Neural cell (in vitro differentiated cells): ENCODE data around the gene NPAS2. TPM values are rescaled to one million over a fixed set of nuclear protein-coding genes. Genes with fewer than 3 reads are reported as not detected.

Source experiments
- H2AFZ ChIP-seq: fragments of 200-600, 300-800 bp; sonication (generic), shearing (Covaris generic); 2 replicates; pipeline ENCODE4 v1.6.0; 2014; ENCODE audit warnings: low read depth, mild to moderate bottlenecking, antibody characterized with exemption, low read length, moderate library complexity
- H3F3A ChIP-seq: fragments of 200-600 bp; shearing (Covaris generic); 2 replicates; pipeline ENCODE4 v1.6.1; 2016; ENCODE audit warnings: mild to moderate bottlenecking, moderate library complexity, mixed read lengths, antibody characterized with exemption, low read length; ENCODE audit not compliant: insufficient read depth, poor library complexity, severe bottlenecking
- H3K27ac ChIP-seq: fragments of 200-600, 300-800 bp; sonication (generic), shearing (Covaris generic); 2 replicates; pipeline ENCODE4 v1.5.1; 2014; ENCODE audit warnings: mild to moderate bottlenecking, low read length, moderate library complexity
- H3K27me3 ChIP-seq: fragments of 300-800, 200-600 bp; sonication (generic), shearing (Covaris generic); 2 replicates; pipeline ENCODE4 v1.6.0; 2014; ENCODE audit warnings: mild to moderate bottlenecking, low read depth, low read length, moderate library complexity; ENCODE audit not compliant: insufficient read depth
- H3K36me3 ChIP-seq: fragments of 300-800, 200-600 bp; sonication (generic), shearing (Covaris generic); 2 replicates; pipeline ENCODE4 v1.5.1; 2014; ENCODE audit warnings: mild to moderate bottlenecking, antibody characterized with exemption, low read length, moderate library complexity; ENCODE audit not compliant: insufficient read depth
- H3K4me2 ChIP-seq: fragments of 300-800, 200-600 bp; sonication (generic), shearing (Covaris generic); 2 replicates; pipeline ENCODE4 v1.6.0; 2014; ENCODE audit warnings: mild to moderate bottlenecking, low read length
- H3K4me3 ChIP-seq: fragments of 300-800, 200-600 bp; sonication (generic), shearing (Covaris generic); 2 replicates; pipeline ENCODE4 v1.5.1; 2014; ENCODE audit warnings: mild to moderate bottlenecking, low read length, moderate library complexity
- H3K79me2 ChIP-seq: fragments of 200-600 bp; shearing (Covaris generic); replicated peaks from 2 replicates; pipeline ENCODE4 v1.6.0; 2014; ENCODE audit warnings: mild to moderate bottlenecking, low read length, moderate library complexity; ENCODE audit not compliant: insufficient read depth
- H3K9ac ChIP-seq: fragments of 300-800, 200-600 bp; sonication (generic), shearing (Covaris generic); 2 replicates; pipeline ENCODE4 v1.6.1; 2016; ENCODE audit warnings: mild to moderate bottlenecking, low read length, mixed read lengths
- H3K9me2 ChIP-seq: fragments of 200-600 bp; shearing (Covaris generic); 2 replicates; pipeline ENCODE4 v1.6.1; 2016; ENCODE audit warnings: mild to moderate bottlenecking, low read length, mixed read lengths; ENCODE audit not compliant: insufficient read depth
- H3K9me3 ChIP-seq: fragments of 200-600, 300-800 bp; sonication (generic), shearing (Covaris generic); 2 replicates; pipeline ENCODE4 v1.6.1; 2016; ENCODE audit warnings: mild to moderate bottlenecking, mixed run types, low read length, moderate library complexity, mixed read lengths
- H4K20me1 ChIP-seq: fragments of 200-600 bp; shearing (Covaris generic); 2 replicates; pipeline ENCODE4 v1.6.1; 2016; ENCODE audit warnings: mild to moderate bottlenecking, mixed run types; ENCODE audit not compliant: insufficient read depth
- CTCF ChIP-seq: fragments of 450-650 bp; IDR thresholded peaks from 2 replicates; pipeline ENCODE4 v1.5.1; 2014; ENCODE audit warnings: antibody characterized with exemption, mild to moderate bottlenecking, moderate library complexity; ENCODE audit not compliant: poor library complexity, severe bottlenecking
- EP300 ChIP-seq: fragments of 450-650 bp; conservative IDR thresholded peaks from 2 replicates; pipeline ENCODE4 v1.6.1; 2014; ENCODE audit warnings: antibody characterized with exemption, mild to moderate bottlenecking, moderate library complexity; ENCODE audit not compliant: poor library complexity, severe bottlenecking
- EZH2 ChIP-seq: fragments of 200-600, 300-800 bp; shearing (Covaris generic), sonication (generic); IDR thresholded peaks from 2 replicates; pipeline ENCODE4 v1.6.1; 2014; ENCODE audit warnings: antibody characterized with exemption, low read length, borderline replicate concordance, mild to moderate bottlenecking; ENCODE audit not compliant: insufficient read depth, poor library complexity, severe bottlenecking
- MXI1 ChIP-seq: fragments of 450-650 bp; conservative IDR thresholded peaks from 2 replicates; pipeline ENCODE4 v1.6.1; 2014; ENCODE audit warnings: antibody characterized with exemption, mild to moderate bottlenecking; ENCODE audit not compliant: poor library complexity, severe bottlenecking
- POLR2AphosphoS5 ChIP-seq: IDR thresholded peaks from 2 replicates; pipeline ENCODE4 v1.6.1; 2012
- RAD21 ChIP-seq: fragments of 450-650 bp; conservative IDR thresholded peaks from 2 replicates; pipeline ENCODE4 v1.6.1; 2014; ENCODE audit warnings: antibody characterized with exemption, mild to moderate bottlenecking, moderate library complexity
- REST ChIP-seq: IDR thresholded peaks from 2 replicates; pipeline ENCODE4 v1.6.1; 2012; ENCODE audit warnings: borderline replicate concordance
- SMC3 ChIP-seq: fragments of 450-650 bp; conservative IDR thresholded peaks from 2 replicates; pipeline ENCODE4 v1.6.1; 2014; ENCODE audit warnings: antibody characterized with exemption, mild to moderate bottlenecking, moderate library complexity; ENCODE audit not compliant: poor library complexity
- TAF1 ChIP-seq: IDR thresholded peaks from 2 replicates; pipeline ENCODE4 v1.6.1; 2012; ENCODE audit warnings: low read depth
- polyA plus RNA-seq: library from polyadenylated mRNA; depleted of rRNA; stranded (reverse); fragments of >200 nt; gene quantifications from 2 replicates; pipeline ENCODE4 v1.2.3, GENCODE V29; 2014

NPAS2 gene
- polyA plus RNA-seq, 1 donor from 2014 or later: 2.1 TPM

- H3K9ac ChIP-seq: no peak overlapping the region
- H3K36me3 ChIP-seq: no peaks in the 10 kb centered on the region
- H3K27ac ChIP-seq: no peak overlapping the region
- H3K79me2 ChIP-seq: no peaks in the 10 kb centered on the region
- no peaks in the 10 kb centered on the region for H3K27me3 ChIP-seq
- no peak overlapping the region for H3K4me3 ChIP-seq
- no peaks in the 10 kb centered on the region for H4K20me1 ChIP-seq
- H2AFZ ChIP-seq: no peak overlapping the region
- no peak overlapping the region for H3K4me2 ChIP-seq
- TF ChIP-seq EP300 (no peak), CTCF (no peak), TAF1 (no peak), MXI1 (no peak), POLR2AphosphoS5 (no peak), SMC3 (no peak), REST (no peak), EZH2 (no peak), RAD21 (no peak)
- H3K9me2 ChIP-seq: no peaks in the 10 kb centered on the region
- no peaks in the 10 kb centered on the region for H3K9me3 ChIP-seq
- no peaks in the 10 kb centered on the region for H3F3A ChIP-seq
Measured at GRCh38 chr2:100800915-100801314, 19.0 kb upstream of the NPAS2 start.

- Histone ChIP-seq H3K9me3 (no peaks in the 10 kb centered on the region), H3K79me2 (no peaks in the 10 kb centered on the region), H3K4me3 (no peak overlapping the region), H3K27me3 (no peaks in the 10 kb centered on the region), H3K36me3 (no peaks in the 10 kb centered on the region), H2AFZ (no peak overlapping the region), H3K4me2 (no peak overlapping the region), H3F3A (no peaks in the 10 kb centered on the region), H3K9me2 (no peaks in the 10 kb centered on the region), H3K9ac (no peak overlapping the region), H4K20me1 (no peaks in the 10 kb centered on the region), H3K27ac (no peak overlapping the region)
- TF ChIP-seq EZH2 (no peak), TAF1 (no peak), SMC3 (no peak), CTCF (no peak), REST (no peak), POLR2AphosphoS5 (no peak), MXI1 (no peak)
Measured at GRCh38 chr2:100801402-100801801, 18.5 kb upstream of the NPAS2 start.
